Hematopoietic multipotent progenitor cell treated with erythropoietin and hydrocortisone succinate and interleukin-3 and kit ligand, for 15 days (in vitro differentiated cells): ENCODE measurements around the gene PTGS1.
A peak's percentile ranks its signal among the peaks of the same experiment; 100 is the strongest.
"Not testable (repeated sequence)": the region's sequence is repeated elsewhere in the genome, so short reads cannot be mapped to it uniquely, and the experiment has no call there.

Source experiments
- DNase-seq: peaks from one replicate; pipeline ENCODE4 v3.0.0-alpha.2; 2015; ENCODE audit warnings: low spot score

Gene PTGS1

DNA sequence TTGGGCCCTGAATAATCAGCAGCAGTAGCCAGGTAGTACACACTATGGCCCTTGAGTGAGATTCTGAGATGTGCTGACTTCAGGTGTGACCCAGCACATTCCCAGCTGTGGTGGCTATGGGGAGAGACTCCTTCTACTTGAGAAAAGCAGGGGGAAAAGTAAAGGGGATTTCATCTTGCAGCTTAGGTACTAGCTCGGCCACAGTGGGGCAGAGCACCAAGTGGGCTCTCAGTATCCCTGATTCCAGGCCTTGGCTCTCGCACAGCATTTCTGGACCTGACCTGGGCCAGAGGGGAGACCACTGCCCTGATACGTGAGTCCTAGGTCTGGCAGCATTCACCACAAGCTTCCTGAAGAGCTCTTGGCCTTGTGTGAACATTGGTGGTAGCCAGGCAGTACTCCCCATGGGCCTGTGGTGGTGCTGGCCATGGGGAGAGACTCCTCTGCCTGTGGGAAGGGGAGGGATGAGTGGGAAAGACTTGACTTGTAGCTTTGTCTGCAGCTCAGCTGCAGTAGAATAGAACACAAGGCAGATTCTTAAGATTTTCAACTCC, 27.6 kb downstream of the PTGS1 start:
- DNase-seq, result no peak

DNA sequence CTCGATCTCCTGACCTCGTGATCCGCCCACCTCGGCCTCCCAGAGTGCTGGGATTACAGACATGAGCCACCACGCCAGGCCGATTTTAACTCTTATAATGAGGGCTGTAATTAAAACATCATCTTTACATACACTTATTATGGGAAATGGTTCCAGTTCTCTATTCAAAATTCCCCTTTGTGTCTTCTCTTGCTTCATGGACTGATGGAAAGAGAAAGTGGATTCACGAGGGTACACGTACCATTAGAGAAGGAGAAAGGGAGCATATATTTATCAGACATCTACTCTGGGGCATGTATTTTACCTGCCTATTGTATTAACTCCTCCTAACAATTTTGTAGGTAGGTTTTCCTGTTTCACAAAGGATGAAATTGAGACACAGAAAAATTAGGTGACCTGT, 31.1 kb downstream of the PTGS1 start:
- DNase-seq, result no peak

DNA sequence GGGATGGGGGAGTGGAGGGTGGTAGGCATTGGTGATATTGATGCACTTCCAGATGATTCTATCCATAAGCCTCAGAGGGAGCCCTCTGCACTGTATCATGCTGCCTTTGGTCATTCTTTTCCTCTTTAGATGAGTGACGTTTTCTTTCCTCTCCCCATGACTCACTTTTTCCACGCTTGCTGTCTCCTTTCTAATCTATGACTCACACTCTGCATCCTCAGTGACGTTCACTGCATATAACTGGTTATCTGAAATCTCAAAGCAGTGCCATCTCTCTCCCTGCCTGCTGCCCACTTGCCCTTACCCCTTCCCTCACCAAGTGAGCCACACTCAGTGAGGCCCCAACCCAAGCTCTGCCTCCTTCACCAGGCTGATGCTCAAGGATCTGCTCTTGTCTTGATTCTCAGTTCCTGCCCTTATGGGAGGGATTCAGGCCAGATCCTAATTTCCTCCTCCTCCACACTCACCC, 31.6 kb downstream of the PTGS1 start:
- peak; percentile 6 for DNase-seq

DNA sequence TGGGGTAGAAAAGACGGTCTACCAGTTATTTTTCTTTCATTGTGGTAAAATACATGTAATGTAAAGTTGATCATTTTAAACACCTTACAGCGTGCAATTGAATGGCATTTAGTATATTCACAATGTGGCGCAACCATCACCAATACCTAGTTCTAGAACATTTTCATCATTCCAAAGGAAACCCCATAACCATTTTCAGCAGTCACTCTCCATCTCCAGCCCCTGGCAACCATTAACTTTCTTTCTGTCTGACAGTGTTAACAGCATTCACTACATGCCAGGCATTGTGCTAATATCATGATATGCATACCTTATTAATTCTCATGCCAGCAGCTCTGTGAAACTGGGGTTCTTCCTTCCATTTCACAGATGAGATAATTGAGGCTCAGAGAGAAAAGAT, 32.0 kb downstream of the PTGS1 start:
- no peak for DNase-seq

DNA sequence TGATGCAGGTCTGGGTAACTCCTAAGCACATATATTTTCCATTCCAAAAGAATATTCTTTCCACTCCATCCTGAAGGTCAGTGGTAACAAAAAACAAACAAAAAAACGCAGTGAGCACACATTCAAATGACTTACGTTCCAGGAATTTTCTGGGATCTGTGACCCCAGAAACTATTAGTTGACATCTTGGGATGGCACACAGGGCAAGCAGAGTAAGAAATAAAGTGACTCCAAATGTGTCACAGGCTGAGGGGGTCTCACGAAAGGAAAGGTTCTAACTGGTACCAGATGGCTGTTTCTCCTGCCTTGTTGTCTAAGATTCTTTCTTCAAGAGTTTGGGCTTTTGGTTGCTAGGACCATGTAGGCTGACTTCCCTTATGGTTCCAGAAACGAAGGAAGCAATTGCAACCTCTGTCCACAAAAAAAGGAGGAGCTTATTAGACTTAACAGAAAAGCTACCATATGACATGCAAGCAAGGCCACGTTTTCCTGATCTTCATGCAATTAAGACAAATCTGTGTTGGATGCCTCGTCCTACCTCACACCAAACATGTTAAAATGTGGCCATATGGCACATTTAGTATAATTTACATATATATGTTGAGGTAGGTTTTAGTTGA, 32.7 kb downstream of the PTGS1 start:
- no peak for DNase-seq

DNA sequence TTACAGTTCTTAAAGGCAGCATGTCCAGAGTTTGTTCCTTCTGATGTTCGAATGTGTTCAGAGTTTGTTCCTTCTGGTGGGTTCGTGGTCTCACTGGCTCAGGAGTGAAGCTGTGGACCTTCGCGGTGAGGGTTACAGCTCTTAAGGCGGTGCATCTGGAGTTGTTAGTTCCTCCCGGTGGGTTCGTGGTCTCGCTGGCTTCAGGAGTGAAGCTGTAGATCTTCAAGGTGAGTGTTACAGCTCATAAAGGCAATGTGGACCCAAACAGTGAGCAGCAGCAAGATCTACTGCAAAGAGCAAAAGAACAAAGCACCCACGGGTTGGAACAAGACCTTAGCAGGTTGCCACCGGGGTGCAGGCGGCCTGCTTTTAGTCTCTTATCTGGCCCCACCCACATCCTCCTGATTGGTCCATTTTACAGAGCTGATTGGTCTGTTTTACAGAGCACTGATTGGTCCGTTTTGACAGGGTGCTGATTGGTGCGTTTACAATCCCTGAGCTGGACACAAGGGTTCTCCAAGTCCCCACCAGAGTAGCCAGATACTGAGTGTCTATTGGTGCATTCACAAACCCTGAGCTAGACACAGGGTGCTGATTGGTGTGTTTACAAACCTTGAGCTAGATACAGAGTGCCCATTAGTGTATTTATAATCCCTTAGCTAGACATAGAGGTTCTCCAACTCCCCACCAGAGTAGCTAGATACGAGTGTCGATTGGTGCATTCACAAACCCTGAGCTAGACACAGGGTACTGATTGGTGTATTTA, 34.7 kb downstream of the PTGS1 start:
- DNase-seq, result not testable (repeated sequence)

DNA sequence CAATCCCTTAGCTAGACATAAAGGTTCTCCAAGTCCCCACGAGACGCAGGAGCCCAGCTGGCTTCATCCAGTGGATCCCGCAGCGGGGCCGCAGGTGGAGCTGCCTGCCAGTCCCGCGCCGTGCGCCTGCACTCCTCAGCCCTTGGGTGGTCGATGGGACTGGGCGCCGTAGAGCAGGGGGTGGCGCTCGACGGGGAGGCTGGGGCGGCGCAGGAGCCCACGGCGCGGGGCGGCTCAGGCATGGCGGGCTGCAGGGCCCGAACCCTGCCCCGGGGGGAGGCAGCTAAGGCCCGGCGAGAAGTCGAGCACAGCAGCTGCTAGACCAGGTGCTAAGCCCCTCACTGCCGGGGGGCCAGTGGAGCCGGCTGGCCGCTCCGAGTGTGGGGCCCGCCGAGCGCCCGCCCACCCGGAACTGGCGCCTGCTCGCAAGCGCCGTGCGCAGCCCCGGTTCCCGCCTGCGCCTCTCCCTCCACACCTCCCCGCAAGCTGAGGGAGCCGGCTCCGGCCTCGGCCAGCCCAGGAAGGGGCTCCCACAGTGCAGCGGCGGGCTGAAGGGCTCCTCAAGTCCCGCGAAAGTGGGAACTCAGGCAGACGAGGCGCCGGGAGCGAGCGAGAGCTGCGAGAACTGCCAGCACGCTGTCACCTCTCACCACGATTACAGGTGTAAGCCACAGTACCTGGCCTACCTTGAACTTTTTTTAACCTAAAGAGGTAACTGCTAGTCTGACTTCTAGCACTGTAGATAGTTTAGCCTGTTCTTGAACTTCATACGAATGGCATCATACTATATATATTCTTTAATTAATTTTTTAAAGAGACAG, 35.5 kb downstream of the PTGS1 start:
- no peak for DNase-seq

DNA sequence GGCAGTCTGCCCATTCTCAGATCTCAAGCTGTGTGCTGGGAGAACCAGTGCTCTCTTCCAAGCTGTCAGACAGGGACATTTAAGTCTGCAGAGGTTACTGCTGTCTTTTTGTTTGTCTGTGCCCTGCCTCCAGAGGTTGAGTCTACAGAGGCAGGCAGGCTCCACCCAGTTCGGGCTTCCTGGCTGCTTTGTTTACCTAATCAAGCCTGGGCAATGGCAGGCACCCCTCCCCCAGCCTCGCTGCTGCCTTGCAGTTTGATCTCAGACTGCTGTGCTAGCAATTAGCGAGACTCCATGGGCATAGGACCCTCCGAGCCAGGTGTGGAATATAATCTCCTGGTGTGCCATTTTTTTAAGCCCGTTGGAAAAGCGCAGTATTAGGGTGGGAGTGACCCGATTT, 43.3 kb downstream of the PTGS1 start:
- DNase-seq, result not testable (repeated sequence)

DNA sequence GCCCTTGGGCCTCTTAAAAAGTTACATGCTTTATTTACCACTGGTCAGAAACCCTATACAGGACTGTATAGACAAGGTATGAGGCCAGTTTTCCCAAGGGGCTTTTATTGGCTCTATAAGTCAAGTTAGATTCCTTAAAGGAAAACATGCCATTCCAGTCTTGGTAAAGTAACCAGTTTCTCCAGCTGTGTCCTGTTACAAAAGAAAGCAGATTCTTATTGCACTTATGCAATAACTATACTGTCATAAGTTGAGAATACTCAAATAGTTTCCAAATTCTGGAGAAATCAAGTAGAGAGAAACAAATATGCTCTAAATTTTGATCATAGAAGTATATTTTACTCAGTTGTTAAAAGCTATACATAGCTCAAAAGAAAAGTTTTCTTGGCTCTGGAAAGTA, 47.2 kb downstream of the PTGS1 start:
- DNase-seq, result no peak

DNA sequence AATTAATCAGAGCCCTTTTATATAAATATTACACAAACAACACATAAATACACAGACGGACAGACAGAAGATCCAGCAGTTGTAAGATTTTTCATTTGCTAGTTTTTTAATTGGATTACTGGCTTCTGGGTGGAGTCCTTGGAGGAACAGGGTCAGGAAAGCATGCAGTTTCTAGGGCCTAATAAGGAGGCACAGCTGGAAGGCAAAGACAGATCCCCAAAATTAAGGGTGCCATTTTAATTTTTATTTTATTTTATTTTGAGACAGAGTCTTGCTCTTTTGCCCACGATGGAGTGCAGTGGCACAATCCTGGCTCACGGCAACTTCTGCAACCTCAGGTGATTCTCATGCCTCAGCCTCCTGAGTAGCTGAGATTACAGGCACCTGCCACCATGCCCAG, 49.5 kb downstream of the PTGS1 start:
- DNase-seq, result no peak

DNA sequence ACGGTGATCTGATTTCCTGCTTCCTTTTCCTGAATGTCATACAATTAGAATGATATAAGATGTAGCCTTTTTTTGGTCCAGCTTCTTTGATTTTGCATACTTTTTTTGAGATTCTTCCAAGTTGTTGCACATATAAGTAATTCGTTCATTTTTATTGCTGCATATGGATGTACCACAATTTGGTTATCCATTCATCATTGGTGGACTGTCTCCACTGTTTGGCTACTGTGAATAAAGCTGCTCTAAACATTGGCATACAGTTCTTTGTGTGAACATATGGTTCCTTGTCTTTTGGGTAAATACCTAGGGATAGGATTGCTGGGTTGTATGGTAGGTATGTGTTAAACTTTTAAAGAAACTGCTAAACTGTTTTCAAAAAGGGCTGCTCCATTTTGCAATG, 54.3 kb downstream of the PTGS1 start:
- DNase-seq, result no peak

DNA sequence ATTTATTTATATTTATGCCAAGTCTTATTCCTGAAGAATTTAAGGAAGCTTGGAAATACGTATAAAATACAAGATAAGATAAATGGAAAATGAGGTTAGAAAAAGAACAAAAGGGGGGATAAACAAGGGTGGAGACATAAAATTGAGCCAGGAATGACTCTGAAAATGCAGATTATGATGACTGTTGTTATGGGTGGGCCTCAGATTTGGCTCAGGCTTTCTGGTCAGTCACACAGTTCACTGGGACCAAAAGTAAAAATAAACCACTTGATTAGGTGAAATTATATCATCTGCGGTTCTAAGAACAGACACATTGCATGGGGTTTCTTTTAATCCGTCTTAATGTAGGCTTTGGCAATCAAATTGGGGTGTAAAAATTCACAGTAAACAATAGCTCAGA, 55.9 kb downstream of the PTGS1 start:
- no peak for DNase-seq

DNA sequence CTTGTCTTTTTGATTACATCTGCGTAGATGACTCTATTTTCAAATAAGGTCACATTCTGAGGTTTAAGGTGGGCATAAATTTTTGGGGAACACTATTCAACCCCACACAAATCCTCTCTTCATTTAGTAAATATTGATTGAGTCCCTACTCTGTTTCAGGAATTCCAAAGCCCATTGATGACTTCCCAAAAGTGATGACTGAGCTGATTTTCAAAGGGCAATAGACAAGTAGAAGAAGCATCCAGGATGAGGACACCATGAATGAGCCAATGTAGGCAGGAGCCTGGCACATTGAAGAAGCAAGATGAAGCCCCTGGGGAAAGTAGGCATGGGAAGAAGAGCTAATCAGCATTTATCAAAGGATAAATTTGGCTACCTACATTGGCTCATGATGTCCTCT, 71.7 kb downstream of the PTGS1 start:
- no peak for DNase-seq

DNA sequence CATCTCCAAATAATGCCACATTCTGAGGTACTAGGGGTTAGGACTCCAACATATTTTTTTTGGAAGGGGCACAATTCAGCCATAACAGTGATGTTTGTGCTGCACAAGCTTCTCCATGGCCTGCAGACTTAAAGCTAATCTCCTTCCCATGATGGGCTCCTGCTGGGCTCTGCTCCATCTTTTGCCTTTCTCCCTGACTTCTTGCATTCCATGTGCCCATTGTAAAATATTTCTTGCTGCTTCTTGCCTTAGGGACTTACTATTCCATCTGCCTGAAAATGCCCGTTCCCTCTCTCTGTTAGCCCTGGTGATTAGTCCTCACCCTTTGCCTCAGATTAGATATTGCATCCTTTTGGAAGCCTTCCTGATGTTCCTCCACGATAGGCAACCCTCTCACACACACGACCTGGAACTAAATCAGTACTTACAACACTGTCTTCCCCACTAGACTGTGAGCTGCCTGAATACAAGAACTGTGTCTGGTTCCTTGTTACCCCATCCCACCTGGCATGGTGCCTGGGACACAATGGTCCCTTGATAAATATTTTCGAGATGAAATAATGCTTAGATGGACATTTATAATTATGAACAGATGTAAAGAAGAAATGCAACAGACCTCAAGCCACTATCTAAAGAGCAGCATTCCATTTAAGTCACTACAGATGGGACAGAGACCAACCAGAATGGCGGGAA, 73.4 kb downstream of the PTGS1 start:
- no peak for DNase-seq
